HCT116 (cell line): ENCODE measurements around the gene ST7.

Source experiments
- CTCF ChIP-seq, 3 experiments: fragments of 200-600 bp in 1 of 3; sonication (generic) in 1 of 3; IDR thresholded peaks in 2 of 3; conservative IDR thresholded peaks in 1 of 3; 2 replicates each; pipeline ENCODE4 v1.5.1; 2012 to 2017; ENCODE audit warnings: low read depth in 2 of 3, low read length in 2 of 3, antibody characterized with exemption in 1 of 3, borderline replicate concordance in 1 of 3, control low read depth in 1 of 3, mild to moderate bottlenecking in 1 of 3, mixed read lengths in 1 of 3, mixed run types in 1 of 3, moderate library complexity in 1 of 3; ENCODE audit not compliant: insufficient read depth in 1 of 3
- EZH2 ChIP-seq: fragments of 200-600 bp; sonication (generic); IDR thresholded peaks from 2 replicates; pipeline ENCODE4 v1.6.1; 2017; ENCODE audit warnings: antibody characterized with exemption, mixed run types
- JUND ChIP-seq: IDR thresholded peaks from 2 replicates; pipeline ENCODE4 v1.6.1; 2012
- MAX ChIP-seq: IDR thresholded peaks from 2 replicates; pipeline ENCODE4 v1.6.1; 2012
- POLR2A ChIP-seq: IDR thresholded peaks from 2 replicates; pipeline ENCODE4 v1.7.0; 2011; ENCODE audit warnings: borderline replicate concordance; ENCODE audit not compliant: insufficient read depth, insufficient read length; ENCODE audit errors: extremely low read depth
- RAD21 ChIP-seq: IDR thresholded peaks from 2 replicates; pipeline ENCODE4 v1.6.1; 2012; ENCODE audit warnings: low read depth, mild to moderate bottlenecking
- SP1 ChIP-seq: IDR thresholded peaks from 2 replicates; pipeline ENCODE4 v1.6.1; 2012; ENCODE audit warnings: low read depth
- TCF7L2 ChIP-seq: IDR thresholded peaks from 2 replicates; pipeline ENCODE4 v1.7.0; 2011; ENCODE audit warnings: borderline replicate concordance, inconsistent platforms; ENCODE audit not compliant: insufficient read depth, insufficient read length; ENCODE audit errors: extremely low read depth
- ZFX ChIP-seq: fragments of 450-650 bp; IDR thresholded peaks from 2 replicates; pipeline ENCODE4 v1.6.1; 2017
- ZNF274 ChIP-seq: fragments of 200-500 bp; sonication (Bioruptor generic); IDR thresholded peaks from 2 replicates; pipeline ENCODE4 v1.6.1; 2014; ENCODE audit warnings: mild to moderate bottlenecking, low read depth, low read length, inconsistent platforms

GRCh38 chr7:117195361-117196029, 242.2 kb downstream of the ST7 start:
- TF ChIP-seq CTCF (IDR thresholded peaks at IDR 0.05 in 2 of 3, conservative IDR thresholded peaks at IDR 0.05 in 1 of 3; ENCODE audit: borderline replicate concordance in 1 of 3, insufficient read depth in 1 of 3, low read depth in 2 of 3, low read length in 2 of 3): no peak
- TF ChIP-seq TCF7L2: no peak
- no peak for TF ChIP-seq POLR2A
- no peak for TF ChIP-seq ZNF274
- TF ChIP-seq EZH2: no peak
- TF ChIP-seq MAX: no peak
- no peak for TF ChIP-seq RAD21
- TF ChIP-seq JUND: no peak
- TF ChIP-seq ZFX: no peak
- TF ChIP-seq SP1: no peak
